ENCODE data around the gene RBM4. TPM values are rescaled to one million over a fixed set of nuclear protein-coding genes. Genes with fewer than 3 reads are reported as not detected.

The RBM4 gene
- polyA plus RNA-seq, 2 of the 4 experiments (the other 2 are of a cell fraction): 171 to 264 TPM

DNA sequence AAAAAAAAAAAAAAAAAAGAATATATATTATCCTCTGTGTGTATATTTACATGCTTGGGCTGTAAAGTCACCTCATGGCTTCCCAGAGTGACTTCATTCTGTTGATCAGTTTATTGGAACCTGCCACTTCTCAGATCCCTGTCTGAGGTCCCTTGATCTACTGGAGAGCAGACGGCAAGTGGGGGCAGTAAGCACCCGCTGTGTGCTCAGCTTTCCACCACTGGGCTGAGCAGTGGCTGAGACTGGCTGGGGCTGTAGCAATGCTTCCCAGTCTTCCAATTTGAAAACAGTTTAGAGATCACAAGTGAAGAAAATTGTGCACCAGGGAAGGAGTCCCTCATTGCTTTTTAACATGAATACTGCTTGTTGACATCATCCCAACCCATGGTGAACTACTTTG lies 46.1 kb downstream of the RBM4 start:
- Histone ChIP-seq H3K4me2 (no peak overlapping the region), H3K27ac (no peak overlapping the region), H3K4me3 (no peak overlapping the region), H3K4me1 (no peaks in the 10 kb centered on the region), H3K9me3 (no peaks in the 10 kb centered on the region)
- TF ChIP-seq HEYL (CRISPR knock-in tag; IDR thresholded peaks at IDR 0.05) (no peak), RAD21 (conservative IDR thresholded peaks at IDR 0.05 in 1 of 2, IDR thresholded peaks at IDR 0.05 in 1 of 2) (no peak), ZC3H11A (IDR thresholded peaks at IDR 0.05) (no peak), BHLHE40 (IDR thresholded peaks at IDR 0.05; ENCODE audit: low read depth, low read length) (no peak), FOXS1 (CRISPR knock-in tag; IDR thresholded peaks at IDR 0.05) (no peak), CHD4 (IDR thresholded peaks at IDR 0.05; ENCODE audit: borderline replicate concordance) (no peak), ESRRA (IDR thresholded peaks at IDR 0.05; ENCODE audit: borderline replicate concordance, low read length) (no peak), MYC (IDR thresholded peaks at IDR 0.05; ENCODE audit: borderline replicate concordance, low read length) (no peak), RNF2 (IDR thresholded peaks at IDR 0.05; ENCODE audit: borderline replicate concordance, low read depth) (no peak), RFX5 (IDR thresholded peaks at IDR 0.05) (no peak), CBX8 (IDR thresholded peaks at IDR 0.05) (no peak), EHF (CRISPR knock-in tag; IDR thresholded peaks at IDR 0.05) (no peak)
- TF ChIP-seq, protein P1, sequence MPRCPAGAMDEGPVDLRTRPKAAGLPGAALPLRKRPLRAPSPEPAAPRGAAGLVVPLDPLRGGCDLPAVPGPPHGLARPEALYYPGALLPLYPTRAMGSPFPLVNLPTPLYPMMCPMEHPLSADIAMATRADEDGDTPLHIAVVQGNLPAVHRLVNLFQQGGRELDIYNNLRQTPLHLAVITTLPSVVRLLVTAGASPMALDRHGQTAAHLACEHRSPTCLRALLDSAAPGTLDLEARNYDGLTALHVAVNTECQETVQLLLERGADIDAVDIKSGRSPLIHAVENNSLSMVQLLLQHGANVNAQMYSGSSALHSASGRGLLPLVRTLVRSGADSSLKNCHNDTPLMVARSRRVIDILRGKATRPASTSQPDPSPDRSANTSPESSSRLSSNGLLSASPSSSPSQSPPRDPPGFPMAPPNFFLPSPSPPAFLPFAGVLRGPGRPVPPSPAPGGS (IDR thresholded peaks at IDR 0.05): no peak
- TF ChIP-seq, protein P2, sequence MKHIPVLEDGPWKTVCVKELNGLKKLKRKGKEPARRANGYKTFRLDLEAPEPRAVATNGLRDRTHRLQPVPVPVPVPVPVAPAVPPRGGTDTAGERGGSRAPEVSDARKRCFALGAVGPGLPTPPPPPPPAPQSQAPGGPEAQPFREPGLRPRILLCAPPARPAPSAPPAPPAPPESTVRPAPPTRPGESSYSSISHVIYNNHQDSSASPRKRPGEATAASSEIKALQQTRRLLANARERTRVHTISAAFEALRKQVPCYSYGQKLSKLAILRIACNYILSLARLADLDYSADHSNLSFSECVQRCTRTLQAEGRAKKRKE (CRISPR knock-in tag; IDR thresholded peaks at IDR 0.05; ENCODE audit: low read depth): no peak
- DNase-seq (ENCODE audit: low read depth in 1 of 2, low spot score in 1 of 2) (no peak), FAIRE-seq (no peak), ATAC-seq (no peak)
- ChIA-PET CTCF (interaction anchor here (1.2 to 1.6 kb wide), 2 partner anchors 11 to 276 kb away, joined by 4 to 5 read pairs; no protein-coding TSS in a partner anchor), POLR2A (interaction anchor here (0.5 kb wide), 1 partner anchor 263 kb away, joined by 3 read pairs; no protein-coding TSS in a partner anchor)
- WGBS (ENCODE audit: missing lambda C conversion rate): 100% methylated on average over 2 of the region's 2 CpGs

DNA sequence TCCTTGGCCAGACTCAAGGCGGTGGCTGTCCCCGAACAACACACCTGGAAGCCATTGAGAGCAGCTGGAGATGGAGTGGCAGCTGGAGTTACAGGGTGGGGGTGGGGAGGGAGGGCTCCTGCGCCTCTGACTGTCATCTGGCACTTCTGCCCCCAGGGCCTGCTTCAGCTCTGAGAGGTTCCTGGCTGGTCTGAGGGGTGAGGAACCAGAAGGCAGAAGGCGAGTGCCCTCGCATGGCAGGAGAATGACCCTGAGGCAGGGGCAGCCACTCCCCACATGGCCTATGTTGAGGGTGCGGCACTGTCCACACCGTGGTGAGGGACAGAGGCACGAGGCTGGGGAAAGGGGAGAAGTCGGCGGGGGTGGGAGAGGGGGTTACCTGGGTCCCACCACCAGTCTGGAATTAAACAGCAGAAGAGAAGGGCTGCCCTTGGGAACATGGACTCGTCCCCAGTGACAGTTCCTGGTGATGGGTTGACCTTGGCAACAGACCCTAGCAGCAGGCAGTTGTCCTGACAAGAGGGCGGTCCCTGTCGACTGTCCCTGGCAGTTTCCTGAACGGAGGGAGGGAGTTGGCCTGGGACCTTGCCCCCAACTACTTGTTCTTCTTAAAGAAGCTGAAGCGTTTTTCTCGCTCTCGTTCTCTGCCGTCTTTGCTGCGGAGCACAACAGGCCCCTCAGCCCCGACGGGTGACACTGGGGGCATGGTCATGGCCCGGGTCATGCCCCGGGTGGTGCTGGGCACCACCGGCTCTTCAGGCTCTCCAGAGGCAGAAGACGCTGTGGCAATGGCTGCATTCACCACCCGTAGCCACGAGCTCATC lies 47.0 kb downstream of the RBM4 start:
- Histone ChIP-seq H3K4me3 (no peak overlapping the region), H3K27ac (no peak overlapping the region), H3K4me1 (no peaks in the 10 kb centered on the region), H3K9me3 (no peaks in the 10 kb centered on the region), H3K4me2 (no peak overlapping the region)
- ChIA-PET CTCF (interaction anchor here (0.5 to 1.6 kb wide), 7 partner anchors 8 to 279 kb away, joined by 3 to 6 read pairs (median 4); partner anchors contain the start of gene RBM4B), POLR2A (interaction anchor here (0.5 kb wide), 1 partner anchor 264 kb away, joined by 3 read pairs; no protein-coding TSS in a partner anchor)
- no peak for FAIRE-seq
- DNase-seq (ENCODE audit: low read depth in 1 of 2, low spot score in 1 of 2): no peak
- no peak for ATAC-seq
- WGBS (ENCODE audit: missing lambda C conversion rate): 86% methylated on average over 16 of the region's 27 CpGs
- TF ChIP-seq FOXS1 (CRISPR knock-in tag; IDR thresholded peaks at IDR 0.05) (no peak), MAFK (IDR thresholded peaks at IDR 0.05; ENCODE audit: partially characterized antibody) (no peak), JUN (IDR thresholded peaks at IDR 0.05) (no peak), EP300 (IDR thresholded peaks at IDR 0.05) (no peak), SMC3 (IDR thresholded peaks at IDR 0.05) (no peak), ESRRA (IDR thresholded peaks at IDR 0.05; ENCODE audit: borderline replicate concordance, low read length) (no peak), CBX8 (IDR thresholded peaks at IDR 0.05) (no peak)
- TF ChIP-seq, protein P3, sequence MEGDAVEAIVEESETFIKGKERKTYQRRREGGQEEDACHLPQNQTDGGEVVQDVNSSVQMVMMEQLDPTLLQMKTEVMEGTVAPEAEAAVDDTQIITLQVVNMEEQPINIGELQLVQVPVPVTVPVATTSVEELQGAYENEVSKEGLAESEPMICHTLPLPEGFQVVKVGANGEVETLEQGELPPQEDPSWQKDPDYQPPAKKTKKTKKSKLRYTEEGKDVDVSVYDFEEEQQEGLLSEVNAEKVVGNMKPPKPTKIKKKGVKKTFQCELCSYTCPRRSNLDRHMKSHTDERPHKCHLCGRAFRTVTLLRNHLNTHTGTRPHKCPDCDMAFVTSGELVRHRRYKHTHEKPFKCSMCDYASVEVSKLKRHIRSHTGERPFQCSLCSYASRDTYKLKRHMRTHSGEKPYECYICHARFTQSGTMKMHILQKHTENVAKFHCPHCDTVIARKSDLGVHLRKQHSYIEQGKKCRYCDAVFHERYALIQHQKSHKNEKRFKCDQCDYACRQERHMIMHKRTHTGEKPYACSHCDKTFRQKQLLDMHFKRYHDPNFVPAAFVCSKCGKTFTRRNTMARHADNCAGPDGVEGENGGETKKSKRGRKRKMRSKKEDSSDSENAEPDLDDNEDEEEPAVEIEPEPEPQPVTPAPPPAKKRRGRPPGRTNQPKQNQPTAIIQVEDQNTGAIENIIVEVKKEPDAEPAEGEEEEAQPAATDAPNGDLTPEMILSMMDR (IDR thresholded peaks at IDR 0.05): no peak
- TF ChIP-seq, protein P4, sequence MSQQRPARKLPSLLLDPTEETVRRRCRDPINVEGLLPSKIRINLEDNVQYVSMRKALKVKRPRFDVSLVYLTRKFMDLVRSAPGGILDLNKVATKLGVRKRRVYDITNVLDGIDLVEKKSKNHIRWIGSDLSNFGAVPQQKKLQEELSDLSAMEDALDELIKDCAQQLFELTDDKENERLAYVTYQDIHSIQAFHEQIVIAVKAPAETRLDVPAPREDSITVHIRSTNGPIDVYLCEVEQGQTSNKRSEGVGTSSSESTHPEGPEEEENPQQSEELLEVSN (IDR thresholded peaks at IDR 0.05; ENCODE audit: borderline replicate concordance, low read depth): no peak
